ENCODE data around the gene TCL1B.

- TF ChIP-seq POLR2A (IDR thresholded peaks at IDR 0.05), result no peak
- TF ChIP-seq POLR2AphosphoS5 (IDR thresholded peaks at IDR 0.05; ENCODE audit: insufficient read depth in 1 of 2, low read depth in 1 of 2), result no peak
- TF ChIP-seq, protein P1, sequence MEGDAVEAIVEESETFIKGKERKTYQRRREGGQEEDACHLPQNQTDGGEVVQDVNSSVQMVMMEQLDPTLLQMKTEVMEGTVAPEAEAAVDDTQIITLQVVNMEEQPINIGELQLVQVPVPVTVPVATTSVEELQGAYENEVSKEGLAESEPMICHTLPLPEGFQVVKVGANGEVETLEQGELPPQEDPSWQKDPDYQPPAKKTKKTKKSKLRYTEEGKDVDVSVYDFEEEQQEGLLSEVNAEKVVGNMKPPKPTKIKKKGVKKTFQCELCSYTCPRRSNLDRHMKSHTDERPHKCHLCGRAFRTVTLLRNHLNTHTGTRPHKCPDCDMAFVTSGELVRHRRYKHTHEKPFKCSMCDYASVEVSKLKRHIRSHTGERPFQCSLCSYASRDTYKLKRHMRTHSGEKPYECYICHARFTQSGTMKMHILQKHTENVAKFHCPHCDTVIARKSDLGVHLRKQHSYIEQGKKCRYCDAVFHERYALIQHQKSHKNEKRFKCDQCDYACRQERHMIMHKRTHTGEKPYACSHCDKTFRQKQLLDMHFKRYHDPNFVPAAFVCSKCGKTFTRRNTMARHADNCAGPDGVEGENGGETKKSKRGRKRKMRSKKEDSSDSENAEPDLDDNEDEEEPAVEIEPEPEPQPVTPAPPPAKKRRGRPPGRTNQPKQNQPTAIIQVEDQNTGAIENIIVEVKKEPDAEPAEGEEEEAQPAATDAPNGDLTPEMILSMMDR (IDR thresholded peaks at IDR 0.05), result no peak
These were observed 39.6 kb downstream of the TCL1B start for GRCh38 chr14:95725685-95726336.

All from vagina (tissue), 2 donors.